K562 (cell line): ENCODE data around the gene ANKRD6. TPM values are rescaled to one million over a fixed set of nuclear protein-coding genes. Genes with fewer than 3 reads are reported as not detected.

ENCODE experiments used
- BCL6 ChIP-seq: fragments of 250-450 bp; sonication (Bioruptor Pico); IDR thresholded peaks from 2 replicates; pipeline ENCODE4 v1.4.0; 2020
- BCLAF1 ChIP-seq, 2 experiments: fragments of 450-650 bp in 1 of 2; IDR thresholded peaks; 2 replicates each; pipeline ENCODE4 v1.6.1; 2011 to 2017; ENCODE audit warnings: low read depth in 2 of 2, antibody characterized with exemption in 1 of 2, borderline replicate concordance in 1 of 2, low read length in 1 of 2, mild to moderate bottlenecking in 1 of 2, mixed read lengths in 1 of 2; ENCODE audit not compliant: control insufficient read depth in 1 of 2
- NEUROD1 ChIP-seq: fragments of 150-350 bp; IDR thresholded peaks from 2 replicates; pipeline ENCODE4 v1.6.1; 2014; ENCODE audit warnings: borderline replicate concordance, low read length, low read depth; ENCODE audit not compliant: partially characterized antibody
- PTRF ChIP-seq: fragments of 450-650 bp; IDR thresholded peaks from 2 replicates; pipeline ENCODE4 v1.6.1; 2016; ENCODE audit warnings: mild to moderate bottlenecking, missing genetic modification characterization, missing compliant biosample characterization
- RUNX1 ChIP-seq: sonication (generic); IDR thresholded peaks from 2 replicates; pipeline ENCODE4 v1.6.1; 2016; ENCODE audit warnings: antibody characterized with exemption, low read depth
- ZC3H4 ChIP-seq: sonication (generic); formaldehyde crosslinking; IDR thresholded peaks from 2 replicates; pipeline ENCODE4 v1.9.0; 2021; ENCODE audit warnings: missing genetic modification reagents, borderline replicate concordance
- ZNF124 ChIP-seq: sonication (generic); formaldehyde crosslinking; IDR thresholded peaks from 2 replicates; pipeline ENCODE4 v1.8.1; 2022; ENCODE audit warnings: missing genetic modification reagents
- polyA plus RNA-seq, 8 experiments: library from polyadenylated mRNA; depleted of rRNA in 4 of 8; stranded (reverse) in 5 of 8; unstranded in 3 of 8; fragments of >200 nt; fragmentation: Nextera tagmentation in 2 of 8; fragmentation: Illumina TruSeq in 1 of 8; extraction: Ambion mirVana in 2 of 8; extraction: Trizol in 1 of 8; gene quantifications; 2 replicates each; pipeline versions ENCODE4 v1.2.1 to v1.2.3, GENCODE V29; 2011 to 2014; ENCODE audit warnings: inconsistent platforms in 1 of 8, missing spikeins in 1 of 8
- total RNA-seq, 7 experiments: library from RNA; depleted of rRNA in 6 of 7; stranded (reverse); fragments of >200 nt in 6 of 7; fragmentation: Illumina TruSeq in 2 of 7; extraction: Trizol in 2 of 7; gene quantifications; 2 replicates each; pipeline versions ENCODE4 v1.2.1 to v1.2.3, GENCODE V29; 2011 to 2021; ENCODE audit warnings: low replicate concordance in 1 of 7
- TF ChIP-seq, protein P1 (sequence below): fragments of 450-650 bp; IDR thresholded peaks from 2 replicates; pipeline ENCODE4 v1.6.1; 2017; ENCODE audit warnings: antibody characterized with exemption, mild to moderate bottlenecking
- TF ChIP-seq, protein P2 (sequence below): sonication (generic); formaldehyde crosslinking; IDR thresholded peaks from 2 replicates; pipeline ENCODE4 v1.8.0; 2022; ENCODE audit warnings: mild to moderate bottlenecking, missing genetic modification reagents

The ANKRD6 gene
- total and polyA plus RNA-seq, 9 of the 15 experiments (the other 6 are each of a cell fraction or from before 2014, with no cell fraction given), result 0.04 to 0.22 (median 0.08) TPM; not detected in 4

GRCh38 chr6:89602166-89602565, 169.2 kb downstream of the ANKRD6 start (continued):
- TF ChIP-seq ZNF124 (CRISPR knock-in tag), result no peak
- TF ChIP-seq BCLAF1 (IDR thresholded peaks at IDR 0.05; ENCODE audit: borderline replicate concordance in 1 of 2, control insufficient read depth in 1 of 2, low read depth in 2 of 2, low read length in 1 of 2), result no peak
- no peak for TF ChIP-seq ZC3H4 (CRISPR knock-in tag)
- TF ChIP-seq PTRF, result no peak
- no peak for TF ChIP-seq BCL6 (CRISPR knock-in tag)
- TF ChIP-seq, protein P1, sequence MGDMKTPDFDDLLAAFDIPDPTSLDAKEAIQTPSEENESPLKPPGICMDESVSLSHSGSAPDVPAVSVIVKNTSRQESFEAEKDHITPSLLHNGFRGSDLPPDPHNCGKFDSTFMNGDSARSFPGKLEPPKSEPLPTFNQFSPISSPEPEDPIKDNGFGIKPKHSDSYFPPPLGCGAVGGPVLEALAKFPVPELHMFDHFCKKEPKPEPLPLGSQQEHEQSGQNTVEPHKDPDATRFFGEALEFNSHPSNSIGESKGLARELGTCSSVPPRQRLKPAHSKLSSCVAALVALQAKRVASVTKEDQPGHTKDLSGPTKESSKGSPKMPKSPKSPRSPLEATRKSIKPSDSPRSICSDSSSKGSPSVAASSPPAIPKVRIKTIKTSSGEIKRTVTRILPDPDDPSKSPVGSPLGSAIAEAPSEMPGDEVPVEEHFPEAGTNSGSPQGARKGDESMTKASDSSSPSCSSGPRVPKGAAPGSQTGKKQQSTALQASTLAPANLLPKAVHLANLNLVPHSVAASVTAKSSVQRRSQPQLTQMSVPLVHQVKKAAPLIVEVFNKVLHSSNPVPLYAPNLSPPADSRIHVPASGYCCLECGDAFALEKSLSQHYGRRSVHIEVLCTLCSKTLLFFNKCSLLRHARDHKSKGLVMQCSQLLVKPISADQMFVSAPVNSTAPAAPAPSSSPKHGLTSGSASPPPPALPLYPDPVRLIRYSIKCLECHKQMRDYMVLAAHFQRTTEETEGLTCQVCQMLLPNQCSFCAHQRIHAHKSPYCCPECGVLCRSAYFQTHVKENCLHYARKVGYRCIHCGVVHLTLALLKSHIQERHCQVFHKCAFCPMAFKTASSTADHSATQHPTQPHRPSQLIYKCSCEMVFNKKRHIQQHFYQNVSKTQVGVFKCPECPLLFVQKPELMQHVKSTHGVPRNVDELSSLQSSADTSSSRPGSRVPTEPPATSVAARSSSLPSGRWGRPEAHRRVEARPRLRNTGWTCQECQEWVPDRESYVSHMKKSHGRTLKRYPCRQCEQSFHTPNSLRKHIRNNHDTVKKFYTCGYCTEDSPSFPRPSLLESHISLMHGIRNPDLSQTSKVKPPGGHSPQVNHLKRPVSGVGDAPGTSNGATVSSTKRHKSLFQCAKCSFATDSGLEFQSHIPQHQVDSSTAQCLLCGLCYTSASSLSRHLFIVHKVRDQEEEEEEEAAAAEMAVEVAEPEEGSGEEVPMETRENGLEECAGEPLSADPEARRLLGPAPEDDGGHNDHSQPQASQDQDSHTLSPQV, result no peak
- no peak for TF ChIP-seq NEUROD1
- TF ChIP-seq, protein P2, sequence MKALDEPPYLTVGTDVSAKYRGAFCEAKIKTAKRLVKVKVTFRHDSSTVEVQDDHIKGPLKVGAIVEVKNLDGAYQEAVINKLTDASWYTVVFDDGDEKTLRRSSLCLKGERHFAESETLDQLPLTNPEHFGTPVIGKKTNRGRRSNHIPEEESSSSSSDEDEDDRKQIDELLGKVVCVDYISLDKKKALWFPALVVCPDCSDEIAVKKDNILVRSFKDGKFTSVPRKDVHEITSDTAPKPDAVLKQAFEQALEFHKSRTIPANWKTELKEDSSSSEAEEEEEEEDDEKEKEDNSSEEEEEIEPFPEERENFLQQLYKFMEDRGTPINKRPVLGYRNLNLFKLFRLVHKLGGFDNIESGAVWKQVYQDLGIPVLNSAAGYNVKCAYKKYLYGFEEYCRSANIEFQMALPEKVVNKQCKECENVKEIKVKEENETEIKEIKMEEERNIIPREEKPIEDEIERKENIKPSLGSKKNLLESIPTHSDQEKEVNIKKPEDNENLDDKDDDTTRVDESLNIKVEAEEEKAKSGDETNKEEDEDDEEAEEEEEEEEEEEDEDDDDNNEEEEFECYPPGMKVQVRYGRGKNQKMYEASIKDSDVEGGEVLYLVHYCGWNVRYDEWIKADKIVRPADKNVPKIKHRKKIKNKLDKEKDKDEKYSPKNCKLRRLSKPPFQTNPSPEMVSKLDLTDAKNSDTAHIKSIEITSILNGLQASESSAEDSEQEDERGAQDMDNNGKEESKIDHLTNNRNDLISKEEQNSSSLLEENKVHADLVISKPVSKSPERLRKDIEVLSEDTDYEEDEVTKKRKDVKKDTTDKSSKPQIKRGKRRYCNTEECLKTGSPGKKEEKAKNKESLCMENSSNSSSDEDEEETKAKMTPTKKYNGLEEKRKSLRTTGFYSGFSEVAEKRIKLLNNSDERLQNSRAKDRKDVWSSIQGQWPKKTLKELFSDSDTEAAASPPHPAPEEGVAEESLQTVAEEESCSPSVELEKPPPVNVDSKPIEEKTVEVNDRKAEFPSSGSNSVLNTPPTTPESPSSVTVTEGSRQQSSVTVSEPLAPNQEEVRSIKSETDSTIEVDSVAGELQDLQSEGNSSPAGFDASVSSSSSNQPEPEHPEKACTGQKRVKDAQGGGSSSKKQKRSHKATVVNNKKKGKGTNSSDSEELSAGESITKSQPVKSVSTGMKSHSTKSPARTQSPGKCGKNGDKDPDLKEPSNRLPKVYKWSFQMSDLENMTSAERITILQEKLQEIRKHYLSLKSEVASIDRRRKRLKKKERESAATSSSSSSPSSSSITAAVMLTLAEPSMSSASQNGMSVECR (CRISPR knock-in tag), result no peak
- TF ChIP-seq RUNX1, result no peak
- TF ChIP-seq, all 486 proteins: peak for 0
